ENCODE data around the gene TFG.

The TFG gene

DNA sequence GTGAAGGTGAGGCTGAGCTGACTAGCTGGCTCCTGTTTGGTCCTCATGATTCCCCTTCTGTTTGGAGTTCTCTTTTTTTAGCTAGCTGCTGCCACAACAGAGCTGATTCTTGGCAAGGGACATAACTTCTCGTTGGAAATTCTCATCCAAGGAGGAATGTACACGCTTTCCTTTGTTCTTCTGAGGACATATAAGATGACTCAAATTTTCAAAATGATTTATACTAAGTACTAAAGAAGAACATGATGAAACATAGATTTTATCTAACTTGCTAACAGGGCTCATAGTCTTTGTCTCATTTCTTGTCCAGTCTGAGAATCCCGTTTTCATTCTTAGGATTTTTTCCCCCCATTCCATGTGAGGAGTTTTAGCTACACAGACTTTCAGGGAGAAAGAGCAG, 2.9 kb upstream of the TFG start:
- no peak for DNase-seq (ENCODE audit: low spot score)

DNA sequence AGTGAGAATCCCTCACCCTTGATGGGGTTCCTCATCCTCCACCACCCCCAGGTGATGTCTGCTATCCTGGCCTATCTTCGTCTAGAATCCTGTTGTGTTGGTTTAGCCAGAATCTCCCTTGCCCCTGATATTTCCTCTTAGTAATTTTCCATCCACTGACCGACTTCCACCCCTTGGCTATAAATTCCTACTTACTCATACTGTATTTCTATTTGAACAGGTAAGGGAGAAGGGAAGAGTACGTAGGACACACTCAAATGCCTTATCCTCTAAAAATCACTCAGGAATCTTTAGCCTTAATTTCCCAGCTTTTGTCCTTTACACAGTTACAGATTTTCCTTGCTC, 678 bp upstream of the TFG start:
- no peak for DNase-seq (ENCODE audit: low spot score)

- peak; percentile 86 for DNase-seq (ENCODE audit: low spot score)
Measured at GRCh38 chr3:100709842-100710260, 557 bp downstream of the TFG start.

- peak; percentile 54 for DNase-seq (ENCODE audit: low spot score)
Measured at GRCh38 chr3:100710261-100710968, 1.1 kb downstream of the TFG start.

GRCh38 chr3:100715176-100715575, 5.9 kb downstream of the TFG start:
- DNase-seq (ENCODE audit: low spot score), result no peak

GRCh38 chr3:100717063-100717462, 7.8 kb downstream of the TFG start:
- no peak for DNase-seq (ENCODE audit: low spot score)

GRCh38 chr3:100717637-100718487, 8.6 kb downstream of the TFG start:
- DNase-seq (ENCODE audit: low spot score), result no peak

- no peak for DNase-seq (ENCODE audit: low spot score)
Measured at GRCh38 chr3:100719136-100719535, 9.8 kb downstream of the TFG start.

DNA sequence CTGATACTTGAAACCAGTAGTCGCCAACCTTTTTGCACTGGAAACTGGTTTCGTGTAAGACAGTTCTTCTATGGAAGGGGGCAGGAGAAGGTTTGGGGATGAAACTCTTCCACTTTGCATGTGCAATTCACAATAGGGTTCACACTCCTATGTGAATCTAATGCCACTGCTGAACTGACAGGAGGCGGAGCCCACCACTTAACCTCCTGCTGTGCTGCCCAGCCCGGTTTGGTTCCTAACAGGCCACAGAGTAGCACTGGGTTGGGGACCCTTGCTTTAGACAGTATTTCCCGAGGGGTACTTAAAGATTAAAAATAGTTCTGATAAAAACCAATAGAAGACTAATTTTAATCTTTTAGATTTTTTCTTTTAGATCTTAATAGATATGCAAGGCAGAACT, 11.1 kb downstream of the TFG start:
- DNase-seq (ENCODE audit: low spot score), result peak; percentile 63

- no peak for DNase-seq (ENCODE audit: low spot score)
Measured at GRCh38 chr3:100725935-100726513, 16.7 kb downstream of the TFG start.

- DNase-seq (ENCODE audit: low spot score), result no peak
Measured at GRCh38 chr3:100726706-100727105, 17.4 kb downstream of the TFG start.

DNA sequence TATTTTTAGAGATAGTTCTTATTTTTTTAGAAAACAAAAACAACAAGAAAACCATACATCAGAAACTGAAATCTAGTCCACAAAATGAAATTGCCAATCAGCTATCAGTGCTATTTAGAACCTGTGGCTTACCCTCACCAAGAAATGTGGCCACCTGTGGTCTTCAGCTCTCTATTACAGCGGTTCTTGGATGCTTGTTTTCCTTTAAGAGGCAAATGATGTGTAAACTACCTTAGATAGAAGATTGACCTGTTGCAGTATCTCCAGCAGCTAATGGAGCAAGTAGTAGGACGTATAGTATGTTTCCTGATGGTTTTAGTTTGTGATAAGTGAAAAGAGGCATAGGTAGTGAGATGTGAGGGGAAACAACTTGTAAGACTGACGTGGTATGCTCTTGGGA, 21.2 kb downstream of the TFG start:
- no peak for DNase-seq (ENCODE audit: low spot score)

DNA sequence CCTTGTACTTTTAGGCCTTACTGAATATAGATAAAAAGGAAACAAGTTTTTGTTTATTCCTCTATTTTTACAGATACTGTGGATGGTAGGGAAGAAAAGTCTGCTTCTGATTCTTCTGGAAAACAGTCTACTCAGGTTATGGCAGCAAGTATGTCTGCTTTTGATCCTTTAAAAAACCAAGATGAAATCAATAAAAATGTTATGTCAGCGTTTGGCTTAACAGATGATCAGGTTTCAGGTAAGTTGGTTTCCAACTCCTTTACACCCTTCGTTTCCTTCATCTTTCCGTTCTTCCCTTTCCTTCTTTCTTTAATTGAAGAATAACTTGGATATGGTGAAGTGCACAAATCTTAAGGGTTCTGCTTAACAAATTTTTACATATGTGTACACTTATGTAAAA, 23.1 kb downstream of the TFG start:
- no peak for DNase-seq (ENCODE audit: low spot score)

GRCh38 chr3:100737334-100737733, 28.0 kb downstream of the TFG start:
- no peak for DNase-seq (ENCODE audit: low spot score)

DNA sequence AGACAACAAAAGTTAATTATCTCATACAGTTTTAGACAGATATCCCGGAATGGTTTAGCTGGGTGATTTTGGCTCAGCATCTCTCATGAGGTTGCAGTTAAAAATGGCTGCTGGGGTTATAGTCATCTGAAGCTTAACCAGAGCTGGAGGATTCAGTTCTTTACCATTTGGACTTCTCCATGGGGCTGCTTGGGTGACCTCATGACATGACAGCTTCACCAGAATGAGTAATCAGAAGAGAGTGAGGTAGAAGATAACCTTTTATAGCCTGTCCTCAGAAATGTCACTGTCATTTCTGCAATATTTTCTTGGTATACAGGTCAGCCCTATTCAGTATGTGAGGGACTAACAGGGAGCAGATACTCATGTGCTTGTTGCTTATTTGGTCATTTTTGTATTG, 30.9 kb downstream of the TFG start:
- no peak for DNase-seq (ENCODE audit: low spot score)

- no peak for DNase-seq (ENCODE audit: low spot score)
Measured at GRCh38 chr3:100743535-100743934, 34.2 kb downstream of the TFG start.

GRCh38 chr3:100744671-100745070, 35.4 kb downstream of the TFG start:
- DNase-seq (ENCODE audit: low spot score), result no peak

DNA sequence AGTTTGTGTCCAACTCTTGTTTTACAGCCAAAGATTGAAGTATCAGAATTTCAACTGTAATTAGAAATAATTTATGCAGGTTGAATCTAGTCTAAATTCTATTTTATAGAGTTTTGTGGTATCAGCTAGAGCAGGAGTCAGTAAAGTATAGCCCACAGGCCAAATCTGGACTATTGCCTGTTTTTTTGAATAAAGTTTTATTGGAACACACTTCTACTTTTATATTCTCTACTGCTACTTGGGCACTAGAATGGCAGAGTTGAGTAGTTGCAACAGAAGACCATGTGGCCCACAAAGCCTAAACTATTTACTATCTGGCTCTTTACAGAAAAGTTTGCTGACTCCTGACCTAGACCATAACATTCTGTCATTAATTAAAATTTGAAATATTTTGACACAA, 36.3 kb downstream of the TFG start:
- no peak for DNase-seq (ENCODE audit: low spot score)

GRCh38 chr3:100746092-100746491, 36.8 kb downstream of the TFG start:
- DNase-seq (ENCODE audit: low spot score), result no peak

- no peak for DNase-seq (ENCODE audit: low spot score)
Measured at GRCh38 chr3:100748220-100748619, 38.9 kb downstream of the TFG start.

DNA sequence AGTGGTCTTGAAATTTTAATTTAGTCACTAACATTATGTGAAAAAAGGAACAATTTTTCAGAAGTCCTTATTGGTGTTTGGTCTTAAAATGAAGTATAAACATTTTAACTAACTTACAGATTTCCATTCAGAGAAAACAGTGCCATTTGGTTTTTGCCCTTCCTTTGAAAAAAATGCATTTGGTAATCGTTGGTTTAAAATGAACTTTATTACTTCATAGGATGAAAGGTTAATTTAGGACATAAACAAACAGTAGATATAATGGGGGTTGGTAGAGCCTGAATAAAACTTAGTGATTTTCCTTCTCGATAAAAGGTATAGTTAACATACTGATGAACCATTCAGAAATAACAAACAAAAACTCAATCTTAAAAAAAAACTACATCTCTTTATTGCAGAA, 39.7 kb downstream of the TFG start:
- DNase-seq (ENCODE audit: low spot score), result no peak

DNA sequence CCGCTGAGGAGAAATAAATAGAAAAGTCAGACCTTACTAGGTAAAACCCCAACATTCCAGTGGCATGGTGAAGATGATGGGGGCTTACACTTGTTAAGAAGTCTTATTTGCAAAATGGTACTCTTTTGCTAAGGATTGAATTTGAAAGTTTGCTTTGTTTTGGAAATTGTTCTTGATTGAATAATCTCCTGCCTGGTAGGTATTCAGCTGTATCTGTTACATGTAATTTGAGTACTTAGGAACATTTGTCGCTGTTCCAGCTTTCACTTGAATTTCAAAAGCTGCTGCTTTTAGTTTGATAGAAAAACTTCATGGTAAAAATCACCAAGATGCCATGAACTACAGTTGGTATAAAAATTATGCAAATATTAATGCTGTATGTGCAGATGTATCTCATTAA, 44.6 kb downstream of the TFG start:
- no peak for DNase-seq (ENCODE audit: low spot score)

GRCh38 chr3:100754563-100755334, 45.5 kb downstream of the TFG start:
- no peak for DNase-seq (ENCODE audit: low spot score)
